Suprapubic skin (tissue), 4 donors: ENCODE results near the gene FILIP1L.

Experiments used
- CTCF ChIP-seq, 2 donors: fragments of 200-600 bp in 1 of 2; fragments of 450-650 bp in 1 of 2; sonication (generic) in 1 of 2; IDR thresholded peaks; one replicate each; pipeline ENCODE4 v1.5.1; 2016 to 2019; ENCODE audit warnings: antibody characterized with exemption in 2 of 2, mild to moderate bottlenecking in 1 of 2, moderate library complexity in 1 of 2
- EP300 ChIP-seq: sonication (generic); formaldehyde crosslinking; IDR thresholded peaks from one replicate; pipeline ENCODE4 v1.6.1; 2017; ENCODE audit warnings: antibody characterized with exemption
- POLR2A ChIP-seq, 2 donors: fragments of 450-650 bp; IDR thresholded peaks; one replicate each; pipeline ENCODE4 v1.6.1; 2017; ENCODE audit warnings: antibody characterized with exemption in 2 of 2, mild to moderate bottlenecking in 2 of 2, moderate library complexity in 2 of 2
- POLR2AphosphoS5 ChIP-seq, 3 donors: sonication (generic); formaldehyde crosslinking; IDR thresholded peaks; one replicate each; pipeline ENCODE4 v1.6.1; 2017; ENCODE audit warnings: antibody characterized with exemption in 3 of 3

- TF ChIP-seq CTCF (IDR thresholded peaks at IDR 0.05) (no peak), POLR2A (IDR thresholded peaks at IDR 0.05) (no peak), POLR2AphosphoS5 (IDR thresholded peaks at IDR 0.05) (no peak), EP300 (no peak)
Observed at GRCh38 chr3:99948467-99949089, 165.7 kb downstream of the FILIP1L start.
